Nucleus accumbens (tissue), 56 donors: ENCODE results near the gene CTNND2.

ENCODE experiments used
- DNase-seq, 56 donors: peaks; one replicate each; lab custom pipeline; 2025; lab: John Stamatoyannopoulos, UW

The CTNND2 gene

DNA sequence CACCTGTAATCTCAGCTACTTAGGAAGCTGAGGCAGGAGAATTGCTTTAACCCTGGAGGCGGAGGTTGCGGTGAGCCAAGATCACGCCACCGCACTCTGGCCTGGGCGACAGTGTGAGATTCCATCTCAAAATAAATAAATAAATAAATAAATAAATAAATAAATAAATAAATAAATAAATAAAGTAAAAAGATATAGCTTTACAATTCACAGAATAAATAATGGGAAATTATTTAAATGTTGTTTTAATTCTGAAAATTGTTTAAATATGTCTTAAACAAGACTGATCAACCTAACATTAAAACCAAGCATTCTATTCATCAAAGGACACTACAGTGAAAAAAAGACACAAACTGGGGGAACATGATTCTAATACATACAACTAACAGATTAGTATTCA lies 357.1 kb downstream of the CTNND2 start:
- no peak for DNase-seq

DNA sequence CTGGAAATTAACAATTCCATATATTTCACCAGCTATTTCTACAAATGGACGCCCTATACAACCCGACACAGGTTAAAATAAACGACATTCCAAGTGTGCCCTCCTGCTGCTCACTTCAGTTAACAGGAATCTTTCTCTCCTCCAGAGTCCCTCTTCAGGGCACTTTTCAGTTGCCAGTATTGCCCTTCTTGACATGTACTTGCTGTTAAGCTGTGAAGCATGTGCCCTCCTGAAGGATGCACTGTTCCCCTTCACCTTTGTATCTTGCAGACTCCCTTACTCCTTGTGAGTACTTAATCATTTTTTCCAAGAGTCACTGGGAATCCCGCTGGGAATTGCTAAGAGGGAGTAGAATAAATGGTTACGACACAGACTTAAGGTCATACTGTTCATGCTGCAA lies 364.1 kb downstream of the CTNND2 start:
- no peak for DNase-seq

DNA sequence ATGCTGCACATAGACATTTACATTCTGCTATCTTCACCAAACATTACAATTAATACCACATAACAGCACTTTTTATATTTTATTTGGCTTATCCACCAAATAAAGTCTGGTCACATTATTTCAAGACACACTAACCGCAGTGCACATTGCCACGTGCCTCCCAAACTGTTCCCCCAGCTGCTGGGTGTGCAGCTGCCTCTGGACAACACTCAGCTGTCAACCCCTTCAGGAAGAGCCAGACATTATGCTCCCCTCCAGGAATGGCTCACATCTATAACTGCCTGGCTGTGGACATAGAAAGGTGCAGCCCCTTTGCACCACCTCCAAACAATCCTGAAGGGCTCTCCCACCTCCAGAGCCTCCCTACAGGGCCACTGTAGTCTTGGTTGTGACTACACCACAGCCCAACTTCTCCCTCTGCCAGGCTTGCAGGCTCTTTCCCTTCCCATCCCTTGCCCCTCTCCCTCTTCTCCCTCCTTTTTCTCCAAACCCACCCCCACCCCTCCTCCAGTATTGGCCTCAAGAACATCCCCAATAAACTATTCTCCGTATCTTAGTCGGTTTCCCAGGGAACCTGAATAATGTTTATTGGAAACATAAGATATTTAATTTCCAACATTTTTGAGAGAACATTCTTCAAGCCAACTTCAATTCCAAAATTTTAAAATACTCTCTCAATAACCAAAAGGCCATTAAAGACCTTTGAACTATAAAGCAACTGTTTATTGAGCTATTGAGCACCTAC lies 372.3 kb downstream of the CTNND2 start:
- DNase-seq: peak in 4 of 56 donors; percentile 5 to 47 (median 22)

DNA sequence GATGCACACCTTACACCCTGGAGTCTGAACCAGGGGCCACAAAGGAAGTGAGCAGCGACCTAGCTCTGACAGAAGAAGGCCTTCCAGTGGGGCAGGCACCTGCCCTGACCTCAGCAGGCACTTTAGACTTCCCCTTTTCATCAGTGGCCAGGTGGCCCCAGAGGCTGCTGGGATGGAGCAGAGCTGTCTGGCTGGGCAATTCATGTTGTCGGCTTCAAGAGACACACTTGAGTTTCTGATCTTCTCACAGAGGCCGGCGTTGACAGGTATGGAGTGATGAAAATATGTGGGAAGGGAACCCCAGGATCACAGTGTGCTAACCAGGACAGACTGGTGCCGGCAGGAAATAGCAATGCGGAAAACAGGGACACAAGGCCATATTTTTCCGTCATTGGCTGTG lies 375.5 kb downstream of the CTNND2 start:
- DNase-seq: no peak

DNA sequence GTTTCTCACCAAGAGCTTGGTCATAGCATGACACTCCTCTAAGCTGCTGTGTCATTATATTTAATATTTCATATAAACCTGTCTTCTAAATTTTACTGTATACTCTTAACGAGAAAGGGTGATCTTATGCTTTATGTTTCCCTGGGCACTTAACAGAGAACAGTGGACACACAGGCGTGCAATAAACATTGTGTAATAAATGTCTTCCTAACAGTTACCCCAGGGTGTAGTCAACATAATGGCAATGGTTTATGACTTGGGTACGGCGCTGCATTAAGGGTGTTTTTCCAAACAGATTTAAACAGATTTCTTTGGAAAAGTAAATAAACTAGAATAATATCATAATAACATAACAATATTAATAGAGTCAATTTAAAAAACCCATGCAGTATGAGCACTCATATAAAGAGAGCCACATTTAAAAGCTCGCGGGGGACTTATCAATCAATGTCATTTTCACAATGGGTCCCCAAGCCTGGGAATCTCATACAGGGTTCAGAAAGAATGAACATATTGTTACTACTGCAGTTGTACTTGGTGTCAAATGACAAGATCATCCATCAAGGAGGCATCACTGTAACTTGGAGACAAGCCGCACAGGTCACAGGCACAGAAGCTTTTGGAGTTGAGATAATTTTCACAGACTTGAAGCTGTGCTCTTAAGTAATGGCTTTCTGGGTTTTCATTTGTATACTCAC lies 376.4 kb downstream of the CTNND2 start:
- no peak for DNase-seq

DNA sequence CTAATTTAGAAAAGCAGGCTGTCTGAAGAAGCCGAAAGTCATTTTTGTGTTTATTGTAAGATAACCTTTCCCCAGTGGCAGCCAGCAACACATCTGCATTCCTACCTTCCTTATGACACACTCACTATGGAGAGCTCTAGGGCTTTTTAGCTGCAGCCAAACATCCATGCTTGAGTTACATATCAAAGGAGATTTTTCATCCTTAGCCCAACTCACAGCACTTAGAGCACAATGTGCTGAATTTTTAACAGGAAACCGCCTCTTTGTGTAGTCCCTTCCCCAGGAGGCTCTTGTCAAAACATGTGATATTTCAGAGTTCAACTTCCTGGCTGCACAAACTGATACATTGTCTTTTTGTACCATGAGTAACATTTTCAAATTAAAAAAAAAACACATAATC lies 379.2 kb downstream of the CTNND2 start:
- no peak for DNase-seq

DNA sequence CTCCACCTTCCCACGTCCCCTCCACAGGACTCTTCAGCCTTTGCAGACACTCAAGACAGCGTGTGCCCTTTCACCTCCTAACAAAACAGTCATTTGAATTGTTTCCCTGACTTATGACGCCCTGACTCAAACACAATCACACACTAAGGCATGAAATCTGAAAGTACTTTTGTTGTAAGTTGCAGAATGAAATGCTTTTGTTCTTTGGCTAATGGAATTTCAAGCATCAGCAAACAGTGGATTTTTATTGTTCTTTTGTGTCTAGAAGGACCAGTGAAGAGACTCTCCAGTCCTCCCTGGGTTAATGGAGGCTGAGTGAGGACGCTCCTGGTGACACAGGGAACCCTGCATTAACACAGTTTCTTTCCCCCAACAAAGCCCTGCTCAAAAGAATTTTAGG lies 380.1 kb downstream of the CTNND2 start:
- peak in 14 of 56 donors; percentile 16 to 68 (median 51) for DNase-seq

DNA sequence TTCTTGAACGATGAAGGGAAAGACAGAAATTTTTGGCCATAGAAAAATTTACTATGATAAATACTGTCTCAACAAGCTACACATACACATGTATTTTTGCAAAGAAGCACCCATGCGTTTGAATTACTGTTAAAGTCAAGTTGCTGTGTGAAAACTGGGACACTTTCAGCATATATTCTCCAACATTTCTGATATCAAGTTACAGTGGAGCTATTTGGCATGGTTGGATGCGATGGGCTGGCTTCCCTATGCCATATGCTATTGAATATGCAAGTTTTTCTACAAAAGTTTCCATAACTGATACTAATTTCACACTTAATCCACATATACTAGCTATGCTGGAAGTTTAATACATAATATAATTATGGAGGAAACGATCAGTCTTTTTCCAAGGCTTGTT lies 381.4 kb downstream of the CTNND2 start:
- DNase-seq: no peak

DNA sequence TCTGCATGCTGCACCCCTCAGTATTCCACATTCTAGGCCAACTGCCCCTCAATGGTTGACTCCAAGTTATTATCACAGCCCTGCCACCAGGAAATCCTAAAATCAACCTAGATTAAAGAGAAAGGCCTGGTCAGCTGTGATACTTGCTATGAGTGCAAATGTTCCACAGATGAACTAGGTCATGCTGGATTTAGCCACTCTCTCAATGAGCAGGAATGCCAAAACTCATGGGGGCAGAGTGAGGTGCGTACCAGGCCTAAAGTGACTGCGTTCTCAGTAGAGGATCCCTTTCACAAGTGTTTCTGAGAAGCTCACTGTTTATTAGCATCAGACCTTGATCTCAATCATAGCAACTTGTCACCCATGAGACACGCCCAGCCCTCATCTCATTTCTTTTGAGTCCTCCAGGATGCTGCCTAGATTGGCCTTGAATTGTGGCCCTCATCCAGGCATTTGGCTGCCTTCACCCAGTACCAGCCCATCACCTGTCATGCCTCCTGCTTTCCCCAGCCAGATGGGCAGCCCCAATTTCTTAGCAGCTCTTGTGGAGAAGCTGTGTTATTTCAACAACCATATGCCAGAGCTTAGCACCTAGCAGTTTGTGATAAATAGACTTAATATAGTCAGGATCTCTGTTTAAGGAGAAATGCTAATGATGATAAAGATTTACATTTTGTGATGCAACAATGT lies 383.9 kb downstream of the CTNND2 start:
- DNase-seq: no peak

DNA sequence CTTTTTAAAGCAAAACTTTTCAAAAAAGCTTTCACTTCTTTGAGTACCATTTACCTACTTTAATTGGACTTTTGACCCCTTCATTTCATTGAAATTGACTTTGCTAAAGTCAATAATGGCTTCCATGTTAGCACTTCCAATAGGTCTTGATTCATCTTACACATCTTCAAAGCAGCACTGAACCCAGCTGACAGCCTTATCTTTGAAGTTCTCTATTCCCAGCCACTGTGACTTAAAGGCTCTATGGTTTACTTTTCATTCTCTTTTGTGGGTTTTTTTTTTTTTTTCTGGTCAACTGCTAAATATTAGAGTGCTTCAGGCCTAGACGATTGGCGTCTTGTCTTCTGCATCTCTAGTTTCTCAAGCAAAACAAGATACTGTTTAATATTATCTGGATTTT lies 385.0 kb downstream of the CTNND2 start:
- no peak for DNase-seq

DNA sequence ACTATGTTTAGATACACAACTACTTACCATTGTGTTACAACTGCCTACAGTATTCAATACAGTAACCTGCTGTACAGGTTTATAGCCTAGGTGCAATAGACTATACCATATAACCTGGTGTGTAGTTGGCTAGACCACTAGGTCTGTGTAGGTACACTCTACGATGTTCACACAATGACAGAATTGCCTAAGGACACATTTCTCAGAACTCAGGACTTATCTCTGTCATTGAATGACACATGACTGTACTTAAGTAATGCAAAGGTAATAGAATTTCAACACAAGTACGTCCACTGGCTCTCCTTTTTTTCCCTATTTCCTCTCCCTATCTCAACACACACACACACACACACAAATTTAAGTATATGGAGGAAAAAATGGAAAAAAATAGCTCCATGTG lies 385.6 kb downstream of the CTNND2 start:
- DNase-seq: no peak

DNA sequence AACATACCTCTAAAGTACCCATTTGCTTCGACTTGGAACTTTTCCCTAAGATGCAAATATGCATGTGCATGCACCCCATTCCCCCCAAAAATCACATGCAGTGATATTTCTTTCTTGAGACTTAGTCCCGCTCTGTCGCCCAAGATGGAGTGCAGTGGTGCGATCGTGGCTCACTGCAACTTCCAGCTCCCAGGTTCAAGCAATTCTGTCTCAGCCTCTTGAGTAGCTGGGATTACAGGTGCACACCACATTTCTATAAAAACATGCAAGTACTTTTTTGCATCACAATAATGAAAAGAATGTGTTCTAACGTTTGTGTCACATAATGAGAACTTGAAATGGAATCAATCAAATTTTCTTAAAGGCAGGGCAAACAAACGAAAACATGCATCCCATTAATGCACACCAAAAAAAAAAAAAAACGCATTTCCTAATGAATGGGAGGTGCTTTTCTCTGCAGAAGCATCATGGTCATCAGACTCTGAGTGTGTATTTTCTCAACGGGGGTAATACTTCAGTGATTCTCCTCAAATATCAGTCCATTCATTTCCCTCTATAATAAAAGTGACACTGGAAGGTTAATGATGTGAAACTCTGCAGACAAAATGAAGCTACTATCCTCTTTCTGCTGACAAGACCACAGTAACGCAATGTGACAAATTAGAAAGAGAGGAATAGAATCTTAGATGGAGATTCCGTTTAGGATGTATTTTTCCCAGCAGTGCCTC lies 389.4 kb downstream of the CTNND2 start:
- DNase-seq: no peak

DNA sequence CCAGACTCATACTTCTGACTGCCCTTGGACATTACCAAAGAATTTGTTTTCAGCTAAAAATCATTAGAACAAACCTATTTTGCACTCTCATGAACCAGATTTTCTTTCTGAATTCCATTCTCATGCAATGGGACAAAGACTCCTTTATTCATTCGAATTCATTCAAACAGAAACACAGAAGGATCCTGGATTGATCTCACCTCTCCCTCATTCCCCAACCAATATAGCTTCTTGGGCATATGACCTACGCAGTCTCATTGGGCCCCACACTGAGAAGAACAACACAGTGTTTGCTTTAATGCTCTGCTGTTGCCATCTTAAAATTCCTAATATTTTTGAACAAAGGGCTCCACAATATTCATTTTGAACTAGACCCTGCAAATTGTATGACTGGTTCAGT lies 392.4 kb downstream of the CTNND2 start:
- DNase-seq: no peak

DNA sequence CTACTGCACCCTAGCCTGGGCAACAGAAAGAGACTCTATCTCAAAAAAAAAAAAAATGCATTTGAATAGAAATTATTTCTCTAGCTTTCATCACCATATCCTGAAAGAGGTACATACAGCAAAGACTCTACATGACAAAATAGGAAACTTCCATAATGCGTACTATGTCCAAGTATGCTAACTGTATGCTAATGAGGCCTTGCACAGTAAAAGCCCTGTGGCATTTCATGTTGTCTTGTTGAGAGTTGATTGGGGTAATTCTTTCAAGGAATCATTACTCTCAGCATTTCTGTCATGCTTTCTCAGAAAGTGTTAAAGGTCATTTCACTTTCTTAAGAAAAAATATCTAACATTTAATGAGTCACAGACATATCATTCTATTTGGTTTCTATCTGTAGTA lies 393.4 kb downstream of the CTNND2 start:
- DNase-seq: no peak

DNA sequence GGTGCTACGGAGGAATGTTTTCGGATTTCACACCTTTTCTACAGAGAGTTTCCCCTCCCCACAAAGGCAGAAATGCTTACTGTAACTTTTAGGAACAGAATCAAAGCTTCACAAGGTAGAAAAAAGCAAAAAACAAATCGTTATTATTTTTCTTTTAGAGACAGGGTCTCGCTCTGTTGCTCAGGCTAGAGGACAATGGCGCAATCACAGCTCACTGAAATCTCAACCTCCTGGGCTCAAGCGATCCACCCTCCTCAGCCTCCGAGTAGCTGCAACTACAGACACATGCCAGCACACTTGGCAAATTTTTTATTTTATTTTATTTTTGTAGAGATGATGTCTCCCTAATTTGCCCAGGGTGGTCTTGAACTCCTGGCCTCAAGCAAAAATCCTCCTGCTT lies 394.5 kb downstream of the CTNND2 start:
- no peak for DNase-seq

DNA sequence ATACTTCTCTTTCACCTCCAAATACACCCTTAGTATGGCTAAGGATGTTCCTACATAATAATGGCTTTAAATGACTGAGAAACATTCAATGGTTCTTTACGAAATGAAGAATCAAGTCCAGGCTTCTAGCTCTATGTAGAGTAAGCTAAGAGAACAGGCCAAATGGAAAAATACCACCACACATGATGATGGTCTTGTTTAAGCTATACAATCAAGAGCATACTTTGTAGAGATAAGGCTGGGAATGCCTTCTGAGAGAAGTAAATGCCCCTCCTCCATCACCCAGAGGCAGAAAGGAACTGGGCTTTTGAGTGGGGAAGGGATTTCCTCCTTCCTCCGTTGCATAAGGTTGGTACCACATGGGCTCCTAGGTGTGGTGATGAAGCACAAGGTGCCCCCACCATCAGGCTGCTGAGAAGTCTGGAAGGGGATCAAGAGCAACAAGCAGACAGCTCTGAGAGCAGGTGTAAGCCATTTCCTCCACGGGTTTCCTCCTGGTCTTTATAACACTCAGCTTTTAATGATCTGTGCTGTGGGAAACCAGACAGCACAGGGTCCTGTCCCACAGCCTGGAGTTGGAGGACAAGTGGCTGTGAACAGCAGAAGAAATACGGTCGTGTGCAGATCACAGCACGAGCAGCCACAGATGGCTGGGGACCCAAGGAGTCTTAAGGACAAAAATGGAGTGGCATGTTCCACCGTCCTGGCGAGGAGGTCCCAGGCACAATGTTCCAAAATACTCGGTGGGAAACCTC lies 396.9 kb downstream of the CTNND2 start:
- DNase-seq: no peak

DNA sequence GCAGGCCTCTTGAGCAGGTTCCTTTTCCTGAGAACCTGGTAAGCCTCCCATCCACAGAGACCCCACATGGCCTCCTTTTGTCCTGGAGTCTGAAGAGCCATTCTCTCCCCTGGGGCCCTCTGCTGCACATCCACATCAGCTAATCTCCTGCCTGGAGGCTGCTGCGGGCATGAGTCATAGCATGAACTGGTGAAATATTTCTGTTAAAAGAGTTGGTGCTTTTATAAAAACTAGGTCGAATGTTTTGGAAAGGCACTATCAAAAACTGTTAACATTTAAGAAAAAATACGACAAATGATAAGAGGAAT lies 399.4 kb downstream of the CTNND2 start:
- DNase-seq: peak in 6 of 56 donors; percentile 5 to 49 (median 30)

DNA sequence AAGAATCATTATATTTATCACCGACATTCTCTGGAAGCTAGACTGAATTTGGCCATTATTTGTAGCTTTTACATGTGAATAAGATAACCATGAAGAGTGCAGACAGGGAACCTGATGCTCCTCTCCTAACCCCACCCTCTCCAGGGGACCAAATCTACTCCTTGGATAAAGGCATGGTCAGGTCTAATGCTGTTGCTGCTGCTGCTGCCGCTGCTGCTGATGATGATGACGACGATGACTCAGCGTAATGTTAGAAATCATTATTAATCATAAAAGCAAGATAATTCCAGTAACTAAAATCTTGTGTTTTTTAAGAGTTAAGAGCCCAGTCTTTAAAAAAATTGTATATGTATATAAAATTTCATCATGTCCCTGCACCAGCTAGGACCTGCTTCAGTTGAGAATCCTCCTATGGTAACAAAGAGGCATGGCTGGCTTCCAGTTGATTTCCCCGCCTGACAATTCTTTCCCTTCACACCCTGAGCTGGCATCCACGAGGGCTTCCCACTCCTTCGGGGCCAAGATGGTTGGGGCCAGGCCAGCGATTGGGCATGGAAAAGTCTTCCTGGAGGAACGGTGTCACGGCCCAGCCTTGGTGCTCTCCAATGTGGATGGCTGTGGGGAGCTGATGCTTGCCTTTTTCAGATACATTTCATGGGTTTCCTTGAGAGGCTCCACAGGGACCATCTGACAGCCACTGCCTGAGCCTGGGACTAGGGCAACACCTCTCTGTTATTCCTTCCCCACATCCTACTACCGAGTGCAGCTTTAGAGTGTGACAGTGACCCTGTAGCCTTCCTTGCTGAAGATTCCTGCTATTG lies 400.0 kb downstream of the CTNND2 start:
- peak in 5 of 56 donors; percentile 13 to 48 (median 33) for DNase-seq

DNA sequence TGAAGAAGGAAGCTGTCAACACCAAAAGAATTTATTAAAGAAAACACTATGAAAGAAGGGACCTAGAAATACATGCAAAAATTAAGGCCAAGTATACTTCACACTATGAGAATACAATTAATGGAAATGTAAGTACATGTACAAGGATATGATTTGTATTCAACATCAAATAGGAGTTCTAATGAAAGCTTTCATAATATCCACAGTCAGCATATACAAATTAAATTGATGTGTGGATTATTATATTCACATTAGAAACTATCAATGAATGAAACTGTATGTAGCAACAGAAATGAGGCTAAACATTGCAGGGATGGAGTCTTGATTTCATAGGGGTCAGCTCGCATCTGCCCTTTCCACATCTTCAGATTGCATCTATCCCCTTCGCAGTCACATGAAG lies 401.5 kb downstream of the CTNND2 start:
- DNase-seq: no peak

DNA sequence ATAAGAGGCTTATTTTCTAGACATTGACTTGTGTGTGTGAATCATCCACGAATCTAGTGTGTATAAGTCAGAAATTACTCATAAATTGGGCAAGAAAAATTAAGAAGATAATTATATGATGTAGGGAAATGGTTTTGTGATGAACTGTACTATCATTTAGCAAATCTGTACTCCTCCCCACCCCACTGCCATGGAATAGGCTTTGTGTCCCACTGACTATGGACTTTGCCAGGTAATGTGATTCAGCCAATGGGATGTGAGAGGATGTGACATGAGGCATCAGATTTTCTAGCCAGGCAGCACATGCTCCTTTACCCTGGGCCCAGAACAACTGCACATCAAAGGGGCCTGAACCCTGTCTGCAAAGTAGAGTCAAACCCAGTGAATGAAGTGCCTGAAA lies 406.6 kb downstream of the CTNND2 start:
- no peak for DNase-seq
